Measurements from ENCODE around the gene SLC9A1. TPM values are rescaled to one million over a fixed set of nuclear protein-coding genes. Genes with fewer than 3 reads are reported as not detected.

SLC9A1 gene
- total RNA-seq, 2 experiments from 2014 or later: 5.8 to 19.2 TPM

DNA sequence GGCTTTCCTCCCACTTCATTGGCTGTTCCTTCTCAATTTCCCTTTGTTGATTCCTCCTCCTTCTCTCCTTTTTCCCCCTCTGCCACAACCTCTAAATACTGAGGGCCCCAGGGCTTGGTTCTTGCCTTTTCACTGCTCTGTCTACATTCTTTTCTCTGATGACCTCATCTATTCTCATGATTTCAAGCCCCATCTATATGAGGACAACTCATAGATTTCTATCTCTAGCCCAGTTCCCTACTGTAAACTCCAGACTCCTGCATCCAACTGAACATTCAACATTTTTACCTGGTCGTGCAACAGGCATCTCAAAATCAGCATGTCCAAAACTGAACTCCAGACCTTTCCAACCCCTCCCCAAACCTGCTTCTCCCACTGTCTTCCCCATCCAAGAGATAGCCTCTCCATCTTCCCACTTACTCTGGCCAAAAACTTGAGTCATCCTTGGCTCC, 11.5 kb upstream of the SLC9A1 start:
- no TSS peak for BruUV-seq (replicated peaks)
- POLR2A ChIA-PET: interaction anchor here (0.9 kb wide), 1 partner anchor 101 kb away, joined by 3 read pairs; no protein-coding TSS in a partner anchor

DNA sequence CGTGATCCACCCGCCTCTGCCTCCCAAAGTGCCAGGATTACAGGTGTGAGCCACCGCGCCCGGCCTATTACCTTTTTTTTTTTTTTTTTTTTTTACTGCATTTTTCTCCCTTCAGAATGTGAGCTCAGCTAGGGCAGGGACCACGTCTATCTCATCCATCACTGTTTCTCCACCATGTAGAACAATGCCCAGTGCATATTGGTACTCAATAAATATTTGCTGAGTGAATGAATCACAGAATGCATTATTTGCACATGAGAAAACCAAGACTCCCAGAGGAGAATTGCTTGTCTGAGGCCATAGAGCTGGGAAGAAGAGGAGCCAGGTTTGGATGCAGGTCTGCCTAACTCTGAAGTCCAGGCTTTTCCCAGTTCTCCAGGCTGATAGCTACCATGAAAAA, 8.2 kb upstream of the SLC9A1 start:
- Histone ChIP-seq H4K20me1 (ENCODE audit: insufficient read depth, low read length) (no peaks in the 10 kb centered on the region), H3K9me2 (ENCODE audit: insufficient read depth, low read length) (no peaks in the 10 kb centered on the region), H3K79me2 (ENCODE audit: insufficient read depth, low read depth, low read length) (no peaks in the 10 kb centered on the region), H3K36me3 (ENCODE audit: insufficient read depth, low read length) (no peaks in the 10 kb centered on the region), H2AFZ (ENCODE audit: low read length) (no peak overlapping the region), H3K4me2 (ENCODE audit: low read length) (no peak overlapping the region), H3K4me3 (ENCODE audit: low read depth, low read length, poor library complexity, severe bottlenecking) (no peak overlapping the region), H3K9me3 (ENCODE audit: low read length) (no peaks in the 10 kb centered on the region), H3K4me1 (ENCODE audit: insufficient read depth, low read length, poor library complexity, severe bottlenecking) (peaks cover 14% of the 10 kb centered on the region), H3K27ac (ENCODE audit: low read depth, low read length, poor library complexity, severe bottlenecking) (no peak overlapping the region)
- ChIA-PET CTCF (ENCODE audit: unreplicated experiment) (interaction anchor here (0.7 kb wide), 1 partner anchor 394 kb away, joined by 3 read pairs; no protein-coding TSS in a partner anchor), POLR2A (interaction anchor here (0.6 to 1.8 kb wide), 3 partner anchors 8 to 41 kb away, joined by 3 to 8 read pairs (median 4); partner anchors contain the start of gene SLC9A1)
- intact Hi-C loops (cut with micrococcal nuclease; ENCODE audit: unreplicated experiment): no loop called here
- no TSS peak for BruUV-seq (replicated peaks)
- no peak for DNase-seq (ENCODE audit: low spot score)
- TF ChIP-seq EZH2phosphoT487 (IDR thresholded peaks at IDR 0.05; ENCODE audit: borderline replicate concordance, low read depth, low read length): no peak
- TF ChIP-seq, protein P1, sequence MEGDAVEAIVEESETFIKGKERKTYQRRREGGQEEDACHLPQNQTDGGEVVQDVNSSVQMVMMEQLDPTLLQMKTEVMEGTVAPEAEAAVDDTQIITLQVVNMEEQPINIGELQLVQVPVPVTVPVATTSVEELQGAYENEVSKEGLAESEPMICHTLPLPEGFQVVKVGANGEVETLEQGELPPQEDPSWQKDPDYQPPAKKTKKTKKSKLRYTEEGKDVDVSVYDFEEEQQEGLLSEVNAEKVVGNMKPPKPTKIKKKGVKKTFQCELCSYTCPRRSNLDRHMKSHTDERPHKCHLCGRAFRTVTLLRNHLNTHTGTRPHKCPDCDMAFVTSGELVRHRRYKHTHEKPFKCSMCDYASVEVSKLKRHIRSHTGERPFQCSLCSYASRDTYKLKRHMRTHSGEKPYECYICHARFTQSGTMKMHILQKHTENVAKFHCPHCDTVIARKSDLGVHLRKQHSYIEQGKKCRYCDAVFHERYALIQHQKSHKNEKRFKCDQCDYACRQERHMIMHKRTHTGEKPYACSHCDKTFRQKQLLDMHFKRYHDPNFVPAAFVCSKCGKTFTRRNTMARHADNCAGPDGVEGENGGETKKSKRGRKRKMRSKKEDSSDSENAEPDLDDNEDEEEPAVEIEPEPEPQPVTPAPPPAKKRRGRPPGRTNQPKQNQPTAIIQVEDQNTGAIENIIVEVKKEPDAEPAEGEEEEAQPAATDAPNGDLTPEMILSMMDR (conservative IDR thresholded peaks at IDR 0.05; ENCODE audit: low read length): no peak

More for the DNA sequence above, 11.5 kb upstream of the SLC9A1 start:
- H3K4me3 ChIP-seq (ENCODE audit: low read depth, low read length, poor library complexity, severe bottlenecking): no peak overlapping the region
- no peaks in the 10 kb centered on the region for H3K36me3 ChIP-seq (ENCODE audit: insufficient read depth, low read length)
- H4K20me1 ChIP-seq (ENCODE audit: insufficient read depth, low read length): no peaks in the 10 kb centered on the region
- TF ChIP-seq, protein P1 (conservative IDR thresholded peaks at IDR 0.05; ENCODE audit: low read length): no peak
- TF ChIP-seq EZH2phosphoT487 (IDR thresholded peaks at IDR 0.05; ENCODE audit: borderline replicate concordance, low read depth, low read length): no peak
- CTCF ChIA-PET (ENCODE audit: unreplicated experiment): interaction anchor here (1.0 kb wide), 1 partner anchor 12 kb away, joined by 4 read pairs; the partner anchor contains the start of gene SLC9A1
- no peaks in the 10 kb centered on the region for H3K9me3 ChIP-seq (ENCODE audit: low read length)
- H2AFZ ChIP-seq (ENCODE audit: low read length): no peak overlapping the region
- intact Hi-C loops (cut with micrococcal nuclease; ENCODE audit: unreplicated experiment): no loop called here
- H3K4me1 ChIP-seq (ENCODE audit: insufficient read depth, low read length, poor library complexity, severe bottlenecking): peaks cover 9% of the 10 kb centered on the region
- H3K9me2 ChIP-seq (ENCODE audit: insufficient read depth, low read length): no peaks in the 10 kb centered on the region
- DNase-seq (ENCODE audit: low spot score): no peak
- H3K4me2 ChIP-seq (ENCODE audit: low read length): no peak overlapping the region
- H3K79me2 ChIP-seq (ENCODE audit: insufficient read depth, low read depth, low read length): no peaks in the 10 kb centered on the region
- H3K27ac ChIP-seq (ENCODE audit: low read depth, low read length, poor library complexity, severe bottlenecking): no peak overlapping the region

DNA sequence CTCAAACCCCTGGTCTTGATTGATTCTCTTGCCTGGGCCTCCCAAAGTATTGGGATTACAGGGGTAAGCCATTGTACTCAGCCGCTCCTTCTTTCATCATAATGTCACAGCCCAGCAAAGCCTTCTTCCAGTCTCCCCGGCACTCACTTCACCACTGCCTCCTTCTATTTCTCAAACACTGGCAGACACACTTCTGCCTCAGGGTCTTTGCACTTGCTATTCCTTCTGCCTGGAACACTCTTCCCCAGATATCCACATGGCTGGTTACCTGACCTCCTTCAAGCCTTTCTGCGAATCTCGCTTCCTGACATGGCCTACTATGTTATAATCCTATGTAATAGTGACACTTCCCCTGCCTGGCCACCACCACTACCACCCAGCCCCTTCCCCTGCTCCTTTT, 7.2 kb upstream of the SLC9A1 start:
- H4K20me1 ChIP-seq (ENCODE audit: insufficient read depth, low read length): no peaks in the 10 kb centered on the region
- peak overlapping the region; percentile 57; the same call in 1 of the 2 replicates for H3K4me2 ChIP-seq (ENCODE audit: low read length)
- POLR2A ChIA-PET: interaction anchor here (0.6 to 1.2 kb wide), 4 partner anchors 9 to 500 kb away, joined by 3 to 5 read pairs (median 4); no protein-coding TSS in a partner anchor
- BruUV-seq (replicated peaks): no TSS peak
- no peak for DNase-seq (ENCODE audit: low spot score)
- no peaks in the 10 kb centered on the region for H3K79me2 ChIP-seq (ENCODE audit: insufficient read depth, low read depth, low read length)
- no peaks in the 10 kb centered on the region for H3K9me2 ChIP-seq (ENCODE audit: insufficient read depth, low read length)
- H3K4me1 ChIP-seq (ENCODE audit: insufficient read depth, low read length, poor library complexity, severe bottlenecking): peaks cover 14% of the 10 kb centered on the region
- CTCF ChIA-PET (ENCODE audit: unreplicated experiment): interaction anchor here (1.7 kb wide), 1 partner anchor 135 kb away, joined by 4 read pairs; no protein-coding TSS in a partner anchor
- intact Hi-C loops (cut with micrococcal nuclease; ENCODE audit: unreplicated experiment): no loop called here
- TF ChIP-seq EZH2phosphoT487 (IDR thresholded peaks at IDR 0.05; ENCODE audit: borderline replicate concordance, low read depth, low read length): no peak
- TF ChIP-seq, protein P1 (conservative IDR thresholded peaks at IDR 0.05; ENCODE audit: low read length): no peak
- peak overlapping the region; percentile 97 for H2AFZ ChIP-seq (ENCODE audit: low read length)
- no peaks in the 10 kb centered on the region for H3K36me3 ChIP-seq (ENCODE audit: insufficient read depth, low read length)
- no peaks in the 10 kb centered on the region for H3K9me3 ChIP-seq (ENCODE audit: low read length)
- H3K27ac ChIP-seq (ENCODE audit: low read depth, low read length, poor library complexity, severe bottlenecking): peak overlapping the region; percentile 55
- no peak overlapping the region for H3K4me3 ChIP-seq (ENCODE audit: low read depth, low read length, poor library complexity, severe bottlenecking)

All from OCI-LY7 (cell line).